ENCODE measurements around the gene TNFRSF8. TPM values are rescaled to one million over a fixed set of nuclear protein-coding genes. Genes with fewer than 3 reads are reported as not detected.

The TNFRSF8 gene
- total and polyA plus RNA-seq, 2 experiments from 2014 or later, result not detected

DNA sequence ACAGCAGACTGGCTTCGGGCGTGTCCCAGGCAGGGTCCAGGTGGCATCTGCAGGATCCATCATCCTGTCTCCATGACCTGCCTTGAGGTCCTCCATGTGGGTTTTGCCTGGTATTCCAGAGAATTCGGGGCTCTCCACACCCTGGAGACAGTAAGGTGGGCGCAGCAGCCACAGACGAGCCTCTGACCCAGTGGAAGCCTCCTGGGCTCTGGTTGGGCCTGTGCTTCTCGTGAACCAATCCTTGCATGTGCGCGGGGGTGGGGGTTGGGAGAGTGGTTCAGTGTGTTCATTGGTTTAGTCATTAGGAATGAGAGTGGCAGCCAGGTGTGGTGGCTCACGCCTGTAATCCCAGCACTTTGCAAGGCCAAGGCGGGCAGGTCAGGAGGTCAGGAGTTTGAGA lies 71.6 kb downstream of the TNFRSF8 start:
- TF ChIP-seq EZH2phosphoT487 (IDR thresholded peaks at IDR 0.05; ENCODE audit: low read depth, severe bottlenecking, unreplicated experiment) (no peak), CTCF (IDR thresholded peaks at IDR 0.05; ENCODE audit: poor library complexity) (no peak), EZH2 (IDR thresholded peaks at IDR 0.05; ENCODE audit: borderline replicate concordance) (no peak)
- 96% methylated on average over 10 of the region's 10 CpGs for WGBS (ENCODE audit: low lambda C conversion rate, missing lambda C conversion rate)
- H3K36me3 ChIP-seq (replicated peaks; ENCODE audit: insufficient read depth, low read depth), result no peaks in the 10 kb centered on the region
- no peaks in the 10 kb centered on the region for H4K20me1 ChIP-seq (ENCODE audit: insufficient read depth, poor library complexity, severe bottlenecking)
- H3K4me1 ChIP-seq (ENCODE audit: insufficient read depth), result peaks cover 9% of the 10 kb centered on the region
- no peaks in the 10 kb centered on the region for H3K79me2 ChIP-seq
- no peak overlapping the region for H3K4me3 ChIP-seq
- H2AFZ ChIP-seq, result no peak overlapping the region
- H3K9me3 ChIP-seq (ENCODE audit: low read depth), result no peaks in the 10 kb centered on the region
- H3K27ac ChIP-seq, result no peak overlapping the region
- no peak overlapping the region for H3K4me2 ChIP-seq
- no peak for DNase-seq (ENCODE audit: low spot score)
- no peaks in the 10 kb centered on the region for H3K9me2 ChIP-seq (replicated peaks; ENCODE audit: insufficient read depth)
- H3K27me3 ChIP-seq, result no peaks in the 10 kb centered on the region

DNA sequence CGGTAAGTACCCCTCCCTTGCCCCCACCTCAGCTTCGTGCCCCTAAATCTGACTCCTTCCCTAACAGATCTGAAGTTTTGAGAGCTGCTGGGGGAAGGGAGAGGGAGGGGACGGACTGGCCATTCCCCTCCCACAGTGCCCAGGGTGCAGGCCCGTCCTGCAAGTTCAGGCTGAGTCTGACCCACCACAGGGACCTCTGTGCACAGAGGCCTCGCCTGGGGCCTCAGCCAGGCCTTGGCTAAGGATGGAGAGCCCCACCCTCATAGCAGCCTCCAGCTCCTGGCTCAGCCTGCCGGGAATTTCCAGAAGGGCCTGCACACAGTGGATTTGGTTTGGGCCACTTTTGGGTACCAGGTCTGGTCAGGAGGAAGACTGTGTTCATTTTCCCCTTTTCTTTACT lies 72.5 kb downstream of the TNFRSF8 start:
- Histone ChIP-seq H3K27ac (no peak overlapping the region), H3K27me3 (no peaks in the 10 kb centered on the region), H3K4me3 (no peak overlapping the region), H2AFZ (no peak overlapping the region), H3K79me2 (no peaks in the 10 kb centered on the region), H3K9me2 (replicated peaks; ENCODE audit: insufficient read depth) (no peaks in the 10 kb centered on the region), H4K20me1 (ENCODE audit: insufficient read depth, poor library complexity, severe bottlenecking) (no peaks in the 10 kb centered on the region), H3K4me1 (ENCODE audit: insufficient read depth) (peaks cover 6% of the 10 kb centered on the region), H3K9me3 (ENCODE audit: low read depth) (no peaks in the 10 kb centered on the region), H3K36me3 (replicated peaks; ENCODE audit: insufficient read depth, low read depth) (no peaks in the 10 kb centered on the region), H3K4me2 (no peak overlapping the region)
- WGBS (ENCODE audit: low lambda C conversion rate, missing lambda C conversion rate), result 74% methylated on average over 6 of the region's 6 CpGs
- no peak for DNase-seq (ENCODE audit: low spot score)
- TF ChIP-seq EZH2 (IDR thresholded peaks at IDR 0.05; ENCODE audit: borderline replicate concordance) (no peak), CTCF (IDR thresholded peaks at IDR 0.05; ENCODE audit: poor library complexity) (no peak), EZH2phosphoT487 (IDR thresholded peaks at IDR 0.05; ENCODE audit: low read depth, severe bottlenecking, unreplicated experiment) (no peak)

DNA sequence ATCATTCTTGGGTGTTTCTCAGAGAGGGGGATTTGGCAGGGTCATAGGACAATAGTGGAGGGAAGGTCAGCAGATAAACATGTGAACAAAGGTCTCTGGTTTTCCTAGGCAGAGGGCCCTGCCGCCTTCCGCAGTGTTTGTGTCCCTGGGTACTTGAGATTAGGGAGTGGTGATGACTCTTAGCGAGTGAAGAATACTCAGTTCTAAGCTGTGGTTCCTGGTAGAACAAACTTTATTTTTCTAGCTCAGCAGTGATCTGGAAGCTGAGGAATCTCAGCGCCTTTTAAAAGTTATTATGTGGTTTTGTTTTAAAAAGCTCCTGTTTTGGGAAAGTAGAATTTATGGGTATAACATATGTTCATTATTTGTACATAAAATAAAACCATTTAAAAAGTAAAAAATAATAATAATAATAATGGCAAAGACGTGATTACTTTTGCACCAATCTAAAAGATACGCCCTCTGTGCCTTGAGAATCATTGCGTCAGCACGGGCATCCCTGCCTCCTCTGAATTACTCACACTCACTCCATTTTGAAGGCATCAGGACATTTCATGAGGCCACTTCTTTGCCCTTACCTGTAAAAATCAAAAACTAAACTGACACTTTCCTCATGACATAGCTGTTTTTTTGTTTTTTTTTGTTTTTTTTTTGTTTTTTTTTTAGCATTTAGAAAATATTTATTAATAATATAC lies 74.0 kb downstream of the TNFRSF8 start:
- no peak for DNase-seq (ENCODE audit: low spot score)
- Histone ChIP-seq H3K9me2 (replicated peaks; ENCODE audit: insufficient read depth) (no peaks in the 10 kb centered on the region), H3K4me1 (ENCODE audit: insufficient read depth) (peaks cover 3% of the 10 kb centered on the region), H3K9me3 (ENCODE audit: low read depth) (no peaks in the 10 kb centered on the region), H3K4me3 (no peak overlapping the region), H2AFZ (no peak overlapping the region), H3K4me2 (no peak overlapping the region), H3K27ac (no peak overlapping the region), H3K36me3 (replicated peaks; ENCODE audit: insufficient read depth, low read depth) (no peaks in the 10 kb centered on the region), H3K79me2 (no peaks in the 10 kb centered on the region), H4K20me1 (ENCODE audit: insufficient read depth, poor library complexity, severe bottlenecking) (no peaks in the 10 kb centered on the region), H3K27me3 (no peaks in the 10 kb centered on the region)
- WGBS (ENCODE audit: low lambda C conversion rate, missing lambda C conversion rate), result 67% methylated on average over 8 of the region's 8 CpGs
- TF ChIP-seq EZH2 (IDR thresholded peaks at IDR 0.05; ENCODE audit: borderline replicate concordance), result no peak
- TF ChIP-seq EZH2phosphoT487 (IDR thresholded peaks at IDR 0.05; ENCODE audit: low read depth, severe bottlenecking, unreplicated experiment), result no peak
- TF ChIP-seq CTCF (IDR thresholded peaks at IDR 0.05; ENCODE audit: poor library complexity), result no peak

All from hepatocyte (in vitro differentiated cells).